ENCODE results near the gene EPHX1.

EPHX1 gene

DNA sequence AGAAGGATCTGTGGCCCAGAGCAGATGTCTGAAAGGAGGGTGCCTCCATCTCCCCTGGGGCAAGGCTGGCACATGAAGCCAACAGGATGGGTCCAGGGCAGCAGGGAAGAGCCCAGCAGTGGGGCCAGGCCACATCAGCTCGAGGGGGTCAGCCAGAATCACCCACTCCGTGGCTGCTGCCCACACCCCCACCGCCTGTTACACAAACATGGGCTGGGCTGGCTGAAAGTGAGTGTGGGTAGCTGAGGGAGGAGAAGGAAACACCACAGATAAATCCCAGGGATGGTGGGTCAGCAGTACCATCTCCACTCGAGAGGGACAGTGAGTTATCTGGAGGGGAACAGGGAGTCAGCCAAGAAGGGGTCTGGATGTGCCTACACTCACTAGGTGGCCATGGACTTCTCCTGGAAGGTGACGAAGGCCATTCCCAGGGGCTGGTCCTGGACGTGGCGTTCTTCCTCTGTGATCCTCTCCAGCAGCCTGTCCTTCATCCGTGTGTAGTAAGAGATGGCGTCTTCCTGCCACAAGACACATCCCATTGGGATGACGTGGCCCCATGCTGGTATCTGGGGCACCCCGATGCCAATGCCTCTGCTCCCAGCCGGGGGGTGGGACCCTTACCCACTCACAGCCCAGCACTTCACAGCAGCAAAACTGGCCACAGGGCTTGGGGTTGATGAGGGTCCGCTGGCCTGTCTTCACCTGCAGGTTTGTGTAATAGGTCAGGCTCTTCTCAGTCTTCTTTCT is 52.1 kb downstream of the EPHX1 start:
- DNase-seq (ENCODE audit: low read depth in 2 of 2): no peak

DNA sequence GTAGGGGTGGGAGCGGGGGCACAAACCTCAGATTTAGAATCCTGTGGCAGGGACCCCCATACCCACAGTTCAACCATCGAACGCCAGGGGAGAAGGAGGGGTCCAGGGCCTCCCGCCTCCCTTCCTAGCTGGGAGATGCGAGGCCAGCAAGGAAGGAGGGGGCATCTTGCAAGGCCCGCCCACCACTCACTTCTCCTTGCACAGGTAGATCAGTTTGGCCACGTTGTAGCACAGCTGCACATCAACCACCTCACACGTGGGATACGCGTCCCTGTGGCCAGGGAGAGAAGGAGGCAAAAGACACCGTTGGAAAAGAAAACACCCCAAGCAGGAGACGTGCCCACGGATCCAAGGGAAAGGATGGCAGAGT is 52.6 kb downstream of the EPHX1 start:
- DNase-seq (ENCODE audit: low read depth in 2 of 2): no peak

DNA sequence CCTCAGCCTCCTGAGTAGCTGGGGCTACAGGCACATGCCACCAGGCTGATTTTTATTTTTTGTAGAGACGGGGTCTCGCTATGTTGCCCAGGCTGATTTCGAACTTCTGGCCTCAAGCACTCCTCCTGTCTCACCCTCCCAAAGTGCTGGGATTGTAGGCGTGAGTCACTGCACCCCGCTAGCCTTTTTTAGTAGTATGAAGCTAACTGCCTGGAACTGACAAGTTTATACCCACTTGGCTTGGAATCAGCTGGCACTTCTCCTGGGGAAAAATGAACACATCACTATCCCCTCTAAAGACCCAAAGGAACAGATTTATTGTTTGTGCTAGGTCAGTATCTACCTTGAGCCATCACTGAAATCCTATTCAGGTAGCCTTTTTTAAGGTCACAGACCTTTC is 53.2 kb downstream of the EPHX1 start:
- no peak for DNase-seq (ENCODE audit: low read depth in 2 of 2)

DNA sequence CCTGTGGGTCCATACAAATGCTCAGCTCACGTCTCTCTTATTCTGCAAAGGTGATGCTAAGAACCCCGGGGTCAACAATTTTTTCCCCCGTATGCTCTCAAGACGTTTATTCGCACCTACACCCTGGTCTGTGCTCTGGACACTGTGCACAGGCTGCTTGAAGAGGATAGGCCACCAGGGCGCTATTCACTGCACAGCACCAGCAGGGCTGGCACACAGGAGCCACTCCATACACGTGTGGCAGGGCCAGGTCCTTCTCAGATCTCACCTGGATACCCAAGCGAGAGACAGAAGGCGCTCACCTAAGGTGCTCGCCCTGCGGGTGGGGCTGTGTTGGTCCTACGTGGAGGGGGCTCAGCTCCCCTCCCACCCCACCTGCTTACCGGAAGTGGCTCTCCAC is 55.6 kb downstream of the EPHX1 start:
- DNase-seq (ENCODE audit: low read depth in 2 of 2): no peak

DNA sequence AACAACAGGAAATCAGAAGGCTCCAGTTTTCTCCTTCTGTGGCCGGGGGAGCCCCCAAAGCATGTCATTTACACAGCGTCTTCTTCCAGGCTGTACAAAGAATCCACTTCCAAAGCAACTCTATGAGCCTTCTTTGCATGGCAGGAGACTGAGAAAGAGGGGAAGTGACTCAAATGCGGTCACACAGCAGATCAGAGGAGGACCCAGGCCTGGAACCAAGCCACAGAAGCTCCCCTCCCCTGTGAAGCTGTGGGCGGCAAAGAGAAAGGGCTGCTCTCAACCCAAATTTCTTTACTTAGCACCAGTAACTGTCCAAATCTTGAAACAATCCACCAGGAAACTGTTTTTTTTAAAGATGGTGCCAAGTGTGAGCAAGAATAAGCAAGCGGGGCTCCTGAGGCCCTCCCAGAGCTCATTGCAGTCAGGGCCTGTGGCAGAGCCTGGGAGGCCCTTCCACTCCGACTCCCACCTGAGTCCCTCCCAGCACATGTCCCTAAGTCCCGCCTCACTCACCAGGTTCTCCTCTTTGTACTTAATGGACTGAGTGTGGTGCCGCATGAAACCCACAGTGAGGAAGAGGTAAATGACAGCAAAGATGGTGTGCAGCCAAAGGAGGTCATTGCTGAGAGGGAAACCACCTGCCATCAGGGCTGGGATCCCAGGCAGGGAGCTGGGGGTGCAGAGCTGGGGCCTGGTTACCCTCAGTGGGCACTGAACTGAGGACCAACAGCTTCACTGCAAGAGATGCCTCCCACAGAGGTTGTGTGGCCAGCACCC is 56.3 kb downstream of the EPHX1 start:
- peak; percentile 60 to 71 for DNase-seq (ENCODE audit: low read depth in 2 of 2)

DNA sequence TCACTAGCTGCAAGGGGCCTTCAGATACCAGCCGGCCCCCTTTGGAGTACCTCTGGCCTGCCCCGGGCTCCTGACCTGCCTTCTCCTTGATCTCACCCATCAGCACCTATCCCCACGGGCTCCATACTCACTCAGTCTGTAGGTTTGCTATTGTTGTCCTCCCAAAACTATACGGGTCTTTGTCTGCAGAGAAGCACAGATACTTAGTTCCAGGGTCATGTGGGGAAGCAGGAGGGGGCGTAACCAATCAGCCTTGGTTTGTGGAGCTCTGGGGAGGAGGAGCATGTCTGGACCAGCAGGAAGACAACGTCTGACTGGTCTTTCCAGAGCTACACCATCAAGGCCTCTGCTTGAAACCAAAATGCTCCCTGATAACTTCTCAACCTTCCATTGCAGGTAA is 57.1 kb downstream of the EPHX1 start:
- no peak for DNase-seq (ENCODE audit: low read depth in 2 of 2)

DNA sequence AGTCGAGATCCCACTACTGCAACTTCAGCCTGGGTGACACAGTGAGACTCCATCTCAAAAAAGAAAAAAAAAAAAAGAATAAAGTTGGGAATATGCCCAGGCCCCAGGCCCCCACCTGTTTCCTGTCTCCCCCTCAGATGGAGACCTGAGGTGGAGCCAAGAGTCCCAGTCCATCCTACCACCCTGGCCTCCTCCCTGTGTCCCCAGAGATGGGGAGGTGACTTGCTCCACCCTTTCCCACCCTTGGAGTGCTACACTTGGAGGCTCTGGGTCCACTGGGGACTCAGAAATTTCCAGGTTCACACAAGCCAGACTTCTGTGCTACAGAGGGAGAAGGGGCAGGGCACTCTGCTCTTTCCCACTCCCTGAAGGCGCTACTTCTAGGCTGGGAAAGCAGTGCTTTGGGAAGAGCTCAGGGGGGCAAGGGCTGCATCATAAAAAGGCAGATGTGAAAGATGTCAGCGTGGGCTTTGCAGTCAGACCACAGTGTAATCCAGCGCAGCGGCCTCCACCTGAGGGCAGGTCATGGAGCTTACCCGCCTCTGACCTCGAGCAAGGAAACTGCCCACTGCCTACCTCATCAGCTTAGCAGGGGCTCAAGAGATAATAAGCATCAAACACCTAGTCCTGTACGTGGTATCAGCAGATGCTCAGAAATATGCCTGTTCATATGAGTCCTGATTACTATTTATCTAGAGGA is 58.9 kb downstream of the EPHX1 start:
- DNase-seq (ENCODE audit: low read depth in 2 of 2): no peak

DNA sequence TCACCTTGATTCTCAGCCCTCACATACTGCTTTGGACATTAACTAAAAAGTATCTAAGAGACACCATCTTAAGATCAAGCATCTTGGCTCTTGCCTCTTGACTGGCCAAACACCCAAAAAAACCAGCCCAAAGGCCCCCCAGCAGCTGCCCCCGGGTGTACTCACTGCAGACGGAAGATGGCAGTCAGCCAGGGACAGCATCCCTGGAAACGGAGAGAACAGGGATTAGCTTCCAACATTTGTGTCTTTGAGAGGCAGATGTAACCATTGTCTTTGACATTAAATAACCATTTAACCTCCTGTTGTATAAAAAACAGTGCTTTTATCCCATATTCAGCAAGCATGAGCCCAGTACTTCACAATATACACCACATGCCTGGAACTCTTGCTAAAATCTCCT is 61.0 kb downstream of the EPHX1 start:
- DNase-seq (ENCODE audit: low read depth in 2 of 2): no peak

DNA sequence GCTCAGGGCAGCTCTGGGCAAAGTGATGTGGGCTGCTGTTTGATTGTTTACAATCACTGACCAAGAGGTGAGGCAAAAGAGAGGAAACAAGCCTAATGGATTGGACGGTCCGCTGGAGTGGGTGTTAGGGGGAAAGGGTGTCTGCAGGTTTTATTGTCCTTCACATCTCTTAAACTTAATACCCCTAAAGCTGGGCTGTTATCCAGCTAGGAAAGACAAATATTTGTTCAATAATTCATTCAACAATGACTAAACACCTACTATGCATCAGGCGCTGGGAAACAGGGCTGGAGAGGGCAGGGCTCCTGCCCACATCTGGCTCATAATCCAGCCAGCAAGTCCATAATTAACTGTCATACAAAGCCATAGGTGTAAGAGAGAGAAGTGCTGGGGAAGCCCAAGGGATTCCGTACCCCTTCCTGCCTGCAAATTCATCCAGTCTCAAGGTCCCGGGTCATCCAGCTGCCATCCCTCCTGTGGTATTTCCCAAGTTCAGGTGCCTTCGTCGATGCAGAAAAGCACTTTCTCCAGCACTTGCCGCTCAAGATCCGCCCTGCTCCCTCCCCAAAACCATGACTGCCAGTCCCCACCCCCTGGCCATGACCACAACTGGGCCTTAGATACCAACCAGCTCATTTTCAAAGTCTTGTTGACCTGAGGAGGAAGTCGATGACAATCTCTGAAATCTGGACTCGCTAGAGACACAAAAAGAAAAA is 61.6 kb downstream of the EPHX1 start:
- DNase-seq (ENCODE audit: low read depth in 2 of 2): no peak

DNA sequence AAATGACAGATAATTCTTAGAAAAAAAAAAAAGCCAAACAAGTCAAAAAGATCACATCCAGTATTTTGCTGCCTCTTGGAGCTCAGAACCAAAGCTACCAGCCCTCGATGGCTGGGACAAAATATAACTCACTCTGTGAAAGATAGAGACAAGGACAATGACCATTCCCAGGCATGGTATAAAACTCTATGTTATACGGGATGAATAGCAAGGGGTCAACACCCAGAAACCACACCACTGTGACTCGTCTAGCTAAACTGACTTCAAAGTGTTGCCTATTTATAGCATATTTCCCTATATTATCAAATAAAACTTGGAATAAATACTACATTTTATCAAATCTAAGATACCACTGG is 62.1 kb downstream of the EPHX1 start:
- DNase-seq (ENCODE audit: low read depth in 2 of 2): no peak

DNA sequence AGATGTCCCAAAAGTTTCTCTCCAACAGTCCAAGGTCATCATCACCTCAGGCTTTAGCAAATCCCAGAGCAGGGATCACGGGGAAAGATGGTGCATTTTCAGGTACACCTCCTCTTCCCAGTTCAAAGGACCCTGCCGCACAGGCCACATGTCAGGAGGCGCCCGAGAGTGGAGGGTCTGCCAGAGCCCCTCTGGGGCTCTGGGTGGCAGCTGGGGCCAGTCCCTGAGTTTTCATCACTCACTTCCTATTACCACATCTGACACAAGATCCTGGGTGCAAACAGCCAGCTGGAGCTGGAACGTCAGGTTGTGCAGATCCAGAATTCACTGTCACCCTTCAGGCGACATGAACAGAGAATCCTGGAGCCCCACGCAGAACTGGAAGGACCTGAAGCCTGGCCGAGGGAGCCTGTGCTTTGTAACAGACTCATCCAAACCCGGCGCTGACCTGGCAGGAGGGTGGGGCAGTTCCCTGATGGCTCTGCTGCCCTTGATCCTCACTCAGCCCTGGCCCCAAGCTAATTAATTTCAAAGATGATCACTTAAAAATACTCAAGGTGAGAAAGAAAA is 63.4 kb downstream of the EPHX1 start:
- DNase-seq (ENCODE audit: low read depth in 2 of 2): no peak

DNA sequence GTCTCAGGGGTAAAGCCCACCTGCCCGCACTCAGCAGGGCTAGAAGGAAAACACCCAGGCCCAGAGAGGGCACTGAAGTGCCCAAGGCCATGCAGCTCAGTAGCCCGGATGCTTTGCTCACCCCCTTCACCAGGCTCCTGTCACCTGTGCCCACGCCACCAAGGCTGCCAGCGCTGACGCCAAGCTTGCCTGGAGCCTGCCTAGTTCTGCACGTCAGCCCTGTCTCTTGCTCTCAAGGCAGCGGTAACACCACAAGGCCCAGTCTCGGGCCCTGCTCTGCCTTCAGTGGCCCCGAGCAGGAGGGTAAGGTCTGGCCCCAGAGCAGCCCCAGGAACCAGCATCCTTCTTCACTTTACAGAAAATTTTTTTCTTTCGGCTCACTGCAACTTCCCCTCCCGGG is 64.5 kb downstream of the EPHX1 start:
- DNase-seq (ENCODE audit: low read depth in 2 of 2): no peak

DNA sequence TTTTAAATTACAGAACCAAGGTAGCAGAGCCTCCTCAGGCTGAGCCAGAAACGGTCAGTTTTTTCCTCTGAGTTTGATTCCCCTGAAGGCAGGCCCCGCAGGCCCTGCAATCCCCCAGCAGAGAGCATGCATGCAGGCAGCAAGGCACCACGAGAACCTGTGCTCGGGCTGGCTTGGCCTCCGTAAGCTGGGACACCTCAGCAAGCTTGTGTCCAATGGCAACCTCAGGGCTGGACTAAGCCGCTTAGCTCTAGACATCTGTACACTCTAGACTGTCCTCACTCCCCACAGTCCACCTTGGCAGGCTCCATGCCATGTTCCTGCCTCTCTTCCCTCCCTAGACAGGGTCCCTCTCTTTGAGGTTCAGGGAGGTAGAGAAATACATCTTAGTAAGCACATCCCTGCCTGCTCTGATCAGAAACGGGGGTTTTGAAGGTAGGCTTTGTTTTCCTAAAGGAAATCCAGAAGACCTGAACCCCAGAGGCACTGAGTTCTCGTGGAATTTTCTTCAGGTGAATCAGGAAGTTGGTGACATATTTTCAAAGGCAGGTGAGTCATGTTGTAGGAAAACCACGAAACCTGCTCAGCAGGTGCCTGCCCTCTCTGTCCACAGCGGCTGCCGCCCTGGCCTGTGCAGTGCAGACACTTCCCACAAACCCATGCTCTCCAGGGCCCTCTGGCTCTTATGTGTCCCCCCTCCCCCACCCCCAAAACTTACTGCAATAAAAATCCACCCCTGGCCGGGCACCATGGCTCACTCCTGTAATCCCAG is 65.3 kb downstream of the EPHX1 start:
- DNase-seq (ENCODE audit: low read depth in 2 of 2): no peak

DNA sequence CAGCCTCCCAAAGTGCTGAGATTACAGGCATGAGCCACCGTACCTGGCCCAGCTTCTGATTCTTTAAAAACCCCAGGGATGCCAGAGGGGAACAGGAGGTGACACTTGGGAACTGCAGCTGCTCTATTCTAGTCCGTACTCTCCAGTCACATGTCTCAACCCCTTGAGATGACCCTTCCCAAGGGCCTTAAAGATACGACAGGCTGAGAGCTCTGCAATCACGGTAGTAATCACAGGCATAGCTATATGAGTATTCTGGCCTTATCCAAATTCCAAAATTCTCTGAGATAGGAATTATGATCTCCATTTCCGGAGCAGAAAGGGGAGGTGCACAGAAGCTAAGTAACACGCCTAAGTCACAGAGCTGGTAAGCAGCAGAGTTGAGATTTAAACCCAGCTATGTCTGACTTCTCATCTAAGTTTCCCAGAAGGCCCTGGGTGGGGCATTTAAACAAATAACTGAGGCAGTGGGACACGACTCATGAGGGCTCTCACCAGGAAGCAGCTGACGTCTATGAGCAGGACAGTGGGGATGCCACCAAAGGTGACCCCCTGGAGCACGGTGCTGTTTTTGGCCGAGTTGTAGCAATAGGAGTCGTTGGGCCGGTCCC is 67.1 kb downstream of the EPHX1 start:
- no peak for DNase-seq (ENCODE audit: low read depth in 2 of 2)

DNA sequence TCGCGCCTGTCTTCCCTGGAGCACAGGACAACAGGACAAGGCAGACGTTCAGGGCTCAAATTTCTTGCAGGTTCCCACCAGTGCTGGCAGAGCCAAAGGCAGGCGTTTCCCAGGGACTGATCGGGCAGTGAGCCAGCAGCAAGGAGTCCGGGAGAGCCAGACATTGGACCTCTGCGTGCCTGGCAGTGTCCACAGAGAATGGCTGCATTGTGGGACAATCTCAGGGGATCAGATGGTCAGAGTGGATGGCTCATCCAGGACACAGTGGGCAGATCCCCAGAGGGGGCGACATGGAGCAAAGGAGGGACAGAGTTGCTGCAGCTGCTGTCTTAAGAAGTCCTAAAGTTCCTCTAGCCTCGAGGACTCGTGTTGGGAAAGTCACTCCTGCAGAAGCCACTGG is 67.7 kb downstream of the EPHX1 start:
- no peak for DNase-seq (ENCODE audit: low read depth in 2 of 2)

DNA sequence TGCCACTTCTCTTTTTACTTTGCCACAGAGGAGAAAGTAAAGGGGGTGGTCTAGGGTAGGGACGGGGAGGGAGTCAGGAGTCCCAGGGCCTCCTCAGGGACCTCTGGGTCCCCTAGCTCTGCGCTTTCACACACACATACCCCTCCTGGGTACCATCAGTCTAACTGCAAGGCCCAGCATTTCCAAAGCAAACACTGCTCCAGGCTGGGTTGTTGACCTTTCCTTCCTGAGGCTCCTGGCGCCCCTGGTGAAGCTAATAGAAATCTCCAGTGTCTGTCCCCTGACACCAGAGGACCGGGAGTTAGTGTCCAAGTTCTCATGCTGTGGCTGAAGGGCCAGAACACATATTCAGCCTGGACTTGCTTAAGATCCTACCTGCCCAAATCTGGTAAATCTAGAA is 68.4 kb downstream of the EPHX1 start:
- DNase-seq (ENCODE audit: low read depth in 2 of 2): no peak

DNA sequence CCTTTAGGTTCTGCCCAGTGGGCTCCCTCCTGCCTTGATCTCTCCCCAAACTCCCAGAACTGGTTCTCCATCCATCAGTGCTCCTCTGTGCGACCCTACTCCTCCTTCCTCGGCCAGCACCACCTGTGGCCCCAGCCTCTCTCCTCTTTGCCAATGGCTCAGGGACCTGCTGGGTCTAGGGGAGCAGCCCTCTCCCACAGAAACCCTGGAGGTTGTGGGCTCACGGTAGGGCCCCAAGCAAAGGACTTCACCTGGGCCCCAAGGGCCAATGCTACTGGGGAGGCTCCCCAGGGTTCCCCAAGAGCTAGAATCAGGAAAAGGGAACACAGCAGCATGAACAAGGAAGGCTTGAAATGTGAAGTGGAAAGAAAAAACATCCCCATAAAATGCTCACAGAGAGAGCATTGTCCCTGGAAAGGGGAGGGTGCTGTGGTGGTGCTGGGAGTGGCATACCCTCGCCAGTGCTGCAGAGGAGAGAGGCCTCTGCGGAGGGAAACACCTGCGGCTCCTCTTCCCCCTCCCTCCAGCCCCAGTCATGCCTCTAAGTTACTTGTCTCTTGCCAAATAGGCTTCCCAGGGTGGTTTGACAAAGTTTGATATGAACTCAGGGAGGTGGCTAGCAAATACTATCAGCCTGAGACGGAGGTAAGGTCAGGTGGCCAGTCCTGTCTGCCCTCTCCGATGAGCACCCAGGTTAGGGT is 69.7 kb downstream of the EPHX1 start:
- DNase-seq (ENCODE audit: low read depth in 2 of 2): no peak

DNA sequence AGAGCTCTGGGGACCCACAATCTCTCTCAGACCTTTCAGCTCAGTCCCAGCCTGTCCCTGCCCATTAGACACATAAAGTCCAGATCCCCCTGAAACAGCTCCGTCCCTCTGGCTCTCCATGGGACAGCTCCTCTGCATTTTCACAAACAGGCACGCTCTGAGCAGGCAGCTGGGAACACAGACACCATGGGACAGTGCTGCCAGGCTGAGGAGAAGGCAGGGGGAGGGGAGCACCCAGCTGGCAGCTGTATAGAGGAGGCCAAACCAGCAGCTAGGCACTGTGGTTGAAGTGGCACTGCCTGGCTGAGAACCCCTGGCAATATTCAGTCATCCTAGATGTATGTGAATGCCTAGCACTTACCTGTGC is 70.3 kb downstream of the EPHX1 start:
- DNase-seq (ENCODE audit: low read depth in 2 of 2): no peak

DNA sequence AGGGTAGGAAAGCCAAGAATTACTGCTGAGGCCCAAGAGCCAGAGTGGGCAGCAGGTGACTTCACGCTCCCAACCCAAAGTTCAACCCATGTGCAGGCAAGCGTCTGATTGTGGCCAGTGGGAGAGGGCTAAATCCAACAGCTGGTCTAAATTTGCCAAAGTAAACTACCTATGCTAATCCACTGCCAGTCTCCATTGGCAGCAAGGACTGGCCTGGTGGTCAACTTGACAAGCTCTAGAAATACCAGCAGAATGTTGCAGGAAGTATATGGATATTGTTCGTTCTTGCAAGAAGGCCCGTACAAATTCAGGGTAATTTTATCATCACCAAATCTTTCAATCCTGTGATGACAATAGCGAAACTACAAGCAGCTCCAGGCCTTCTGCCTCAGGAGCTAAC is 70.7 kb downstream of the EPHX1 start:
- DNase-seq (ENCODE audit: low read depth in 2 of 2): no peak

Measured in activated CD8-positive, alpha-beta memory T cell treated with anti-CD3 and anti-CD28 coated beads for 4 hours (primary cell).